Ascending aorta (tissue), 2 donors: ENCODE results near the gene HYAL2. TPM values are rescaled to one million over a fixed set of nuclear protein-coding genes. Genes with fewer than 3 reads are reported as not detected.

ENCODE experiments used
- DNase-seq, 2 donors: peaks; one replicate each; pipeline ENCODE4 v3.0.0-alpha.2; 2019; ENCODE audit warnings: low spot score in 2 of 2
- H3K27ac ChIP-seq, 2 donors: fragments of 200-600 bp; sonication (generic); one replicate each; pipeline ENCODE4 v1.5.1; 2016 to 2017; ENCODE audit warnings: mild to moderate bottlenecking in 1 of 2
- H3K27me3 ChIP-seq: fragments of 200-600 bp; sonication (generic); one replicate; pipeline ENCODE4 v1.5.1; 2017
- H3K36me3 ChIP-seq, 2 donors: fragments of 200-600 bp; sonication (generic); one replicate each; pipeline ENCODE4 v1.5.1; 2016
- H3K4me1 ChIP-seq, 2 donors: fragments of 200-600 bp; sonication (generic); one replicate each; pipeline ENCODE4 v1.5.1; 2016 to 2017; ENCODE audit warnings: mild to moderate bottlenecking in 1 of 2
- H3K4me3 ChIP-seq, 2 donors: fragments of 200-600 bp; sonication (generic); one replicate each; pipeline ENCODE4 v1.5.1; 2016 to 2017; ENCODE audit warnings: mild to moderate bottlenecking in 1 of 2
- H3K9me3 ChIP-seq, 2 donors: fragments of 200-600 bp; sonication (generic); one replicate each; pipeline ENCODE4 v1.5.1; 2016
- intact Hi-C: fragments of 100-400 bp; cut with DNase I; formaldehyde crosslinking; loops from one replicate; pipeline ENCODE4 v1.15.1; 2023
- total RNA-seq: library from RNA; depleted of rRNA; stranded (reverse); fragments of >200 nt; gene quantifications from one replicate; pipeline ENCODE4 v1.1.0, GENCODE V29; 2016
- TF ChIP-seq, protein P1 (sequence below), 3 experiments: fragments of 200-600 bp in 2 of 3; fragments of 450-650 bp in 1 of 3; sonication (generic) in 2 of 3; IDR thresholded peaks; one replicate each; pipeline ENCODE4 v1.5.1; 2016 to 2019; ENCODE audit warnings: antibody characterized with exemption in 3 of 3, mild to moderate bottlenecking in 1 of 3, moderate library complexity in 1 of 3

Gene HYAL2
- total RNA-seq, 1 donor from 2014 or later = 449 TPM

- peak within 1 kb of the TSS; percentile 85 to 89 for H3K27ac ChIP-seq
- peak; percentile 93 to 98 for DNase-seq
- TF ChIP-seq, protein P1, sequence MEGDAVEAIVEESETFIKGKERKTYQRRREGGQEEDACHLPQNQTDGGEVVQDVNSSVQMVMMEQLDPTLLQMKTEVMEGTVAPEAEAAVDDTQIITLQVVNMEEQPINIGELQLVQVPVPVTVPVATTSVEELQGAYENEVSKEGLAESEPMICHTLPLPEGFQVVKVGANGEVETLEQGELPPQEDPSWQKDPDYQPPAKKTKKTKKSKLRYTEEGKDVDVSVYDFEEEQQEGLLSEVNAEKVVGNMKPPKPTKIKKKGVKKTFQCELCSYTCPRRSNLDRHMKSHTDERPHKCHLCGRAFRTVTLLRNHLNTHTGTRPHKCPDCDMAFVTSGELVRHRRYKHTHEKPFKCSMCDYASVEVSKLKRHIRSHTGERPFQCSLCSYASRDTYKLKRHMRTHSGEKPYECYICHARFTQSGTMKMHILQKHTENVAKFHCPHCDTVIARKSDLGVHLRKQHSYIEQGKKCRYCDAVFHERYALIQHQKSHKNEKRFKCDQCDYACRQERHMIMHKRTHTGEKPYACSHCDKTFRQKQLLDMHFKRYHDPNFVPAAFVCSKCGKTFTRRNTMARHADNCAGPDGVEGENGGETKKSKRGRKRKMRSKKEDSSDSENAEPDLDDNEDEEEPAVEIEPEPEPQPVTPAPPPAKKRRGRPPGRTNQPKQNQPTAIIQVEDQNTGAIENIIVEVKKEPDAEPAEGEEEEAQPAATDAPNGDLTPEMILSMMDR (IDR thresholded peaks at IDR 0.05) = no peak
- peaks cover 0 to 21% of the 10 kb centered on the region in 2 donors for H3K4me1 ChIP-seq
- intact Hi-C loops = no loop called here
- H3K9me3 ChIP-seq = no peaks in the 10 kb centered on the region
- no peaks in the 10 kb centered on the region for H3K27me3 ChIP-seq
- peaks cover 20 to 37% of the 10 kb centered on the region in 2 donors for H3K36me3 ChIP-seq
- H3K4me3 ChIP-seq = peak within 1 kb of the TSS; percentile 82 to 84
Measured at GRCh38 chr3:50292159-50293078, 30.1 kb downstream of the HYAL2 start, which contains the start of gene IFRD2. Gene IFRD2 (minus strand): TSS chr3:50292429. CDS start chr3:50292274, 155 bp downstream.

GRCh38 chr3:50290161-50290641 is 32.3 kb downstream of the HYAL2 start:
- Histone ChIP-seq H3K9me3 (no peaks in the 10 kb centered on the region), H3K36me3 (peaks cover 25 to 35% of the 10 kb centered on the region in 2 donors), H3K4me3 (no peak overlapping the region), H3K27ac (no peak overlapping the region), H3K4me1 (peaks cover 0 to 21% of the 10 kb centered on the region in 2 donors), H3K27me3 (no peaks in the 10 kb centered on the region)
- TF ChIP-seq, protein P1 (IDR thresholded peaks at IDR 0.05) = no peak
- intact Hi-C loops = no loop called here
- peak in 1 of 2 donors; percentile 63 for DNase-seq

DNA sequence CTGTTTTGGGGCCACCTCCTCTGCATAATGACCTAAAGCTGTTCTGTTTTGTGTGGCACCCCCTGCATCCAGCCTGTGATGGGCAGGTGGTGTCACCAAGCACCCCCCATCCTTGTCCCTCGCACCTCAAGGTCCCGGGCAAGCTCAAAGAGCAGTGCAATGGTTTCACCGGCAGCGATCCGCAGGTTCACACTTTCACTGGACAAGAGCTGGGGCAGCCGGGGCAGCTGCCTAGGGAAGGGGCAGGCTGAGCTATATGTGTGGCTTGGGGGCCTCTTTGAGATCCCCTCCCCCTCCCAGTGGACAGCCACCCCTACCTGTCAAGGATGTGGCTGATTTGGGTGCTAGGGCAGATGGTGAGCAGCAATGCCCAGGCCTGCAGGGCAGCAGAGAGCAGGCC is 33.4 kb downstream of the HYAL2 start:
- Histone ChIP-seq H3K27ac (no peak overlapping the region), H3K27me3 (no peaks in the 10 kb centered on the region), H3K36me3 (peaks cover 25 to 35% of the 10 kb centered on the region in 2 donors), H3K4me1 (peaks cover 0 to 21% of the 10 kb centered on the region in 2 donors), H3K9me3 (no peaks in the 10 kb centered on the region), H3K4me3 (no peak overlapping the region)
- TF ChIP-seq, protein P1 (IDR thresholded peaks at IDR 0.05) = no peak
- intact Hi-C loops = no loop called here
- no peak for DNase-seq

GRCh38 chr3:50288387-50289007 is 34.0 kb downstream of the HYAL2 start:
- Histone ChIP-seq H3K27me3 (no peaks in the 10 kb centered on the region), H3K4me3 (no peak overlapping the region), H3K9me3 (no peaks in the 10 kb centered on the region), H3K27ac (no peak overlapping the region), H3K36me3 (peaks cover 25 to 35% of the 10 kb centered on the region in 2 donors), H3K4me1 (peaks cover 0 to 21% of the 10 kb centered on the region in 2 donors)
- TF ChIP-seq, protein P1 (IDR thresholded peaks at IDR 0.05) = no peak
- intact Hi-C loops = no loop called here
- no peak for DNase-seq

- peaks cover 0 to 11% of the 10 kb centered on the region in 2 donors for H3K4me1 ChIP-seq
- no peak overlapping the region for H3K4me3 ChIP-seq
- H3K36me3 ChIP-seq = peaks cover 25 to 35% of the 10 kb centered on the region in 2 donors
- H3K27ac ChIP-seq = no peak overlapping the region
- DNase-seq = no peak
- no peaks in the 10 kb centered on the region for H3K9me3 ChIP-seq
- TF ChIP-seq, protein P1 (IDR thresholded peaks at IDR 0.05) = no peak
- intact Hi-C loops = no loop called here
- H3K27me3 ChIP-seq = no peaks in the 10 kb centered on the region
Measured at GRCh38 chr3:50287262-50287661, 35.3 kb downstream of the HYAL2 start.
